Activated CD4-positive, alpha-beta T cell treated with anti-CD3 and anti-CD28 coated beads for 24 hours (primary cell): ENCODE results near the gene PDS5B.
"Not testable (repeated sequence)": the region's sequence is repeated elsewhere in the genome, so short reads cannot be mapped to it uniquely, and the experiment has no call there.

Experiments used
- DNase-seq, 2 donors: peaks; one replicate each; pipeline ENCODE4 v3.0.0-alpha.2; 2020; ENCODE audit warnings: low read depth in 2 of 2

PDS5B gene

GRCh38 chr13:32791545-32792172 lies 205.4 kb downstream of the PDS5B start:
- DNase-seq = no peak

GRCh38 chr13:32796754-32797153 lies 210.5 kb downstream of the PDS5B start:
- no peak for DNase-seq

- no peak for DNase-seq
These were observed 215.9 kb downstream of the PDS5B start for GRCh38 chr13:32802159-32802558.

GRCh38 chr13:32804673-32805230 lies 218.5 kb downstream of the PDS5B start:
- no peak for DNase-seq

GRCh38 chr13:32811297-32811800 lies 225.1 kb downstream of the PDS5B start:
- DNase-seq = no peak

GRCh38 chr13:32821149-32821688 lies 235.0 kb downstream of the PDS5B start:
- no peak for DNase-seq

GRCh38 chr13:32822771-32823170 lies 236.5 kb downstream of the PDS5B start:
- no peak for DNase-seq

GRCh38 chr13:32823597-32823996 lies 237.3 kb downstream of the PDS5B start:
- DNase-seq = no peak

GRCh38 chr13:32824061-32824460 lies 237.8 kb downstream of the PDS5B start:
- DNase-seq = no peak

- DNase-seq = no peak
These were observed 238.4 kb downstream of the PDS5B start for GRCh38 chr13:32824675-32825074.

- no peak for DNase-seq
These were observed 239.2 kb downstream of the PDS5B start for GRCh38 chr13:32825481-32825880.

- not testable (repeated sequence) for DNase-seq
These were observed 240.1 kb downstream of the PDS5B start for GRCh38 chr13:32826372-32826771.
